Measurements from ENCODE around the gene KLHL36. TPM values are rescaled to one million over a fixed set of nuclear protein-coding genes. Genes with fewer than 3 reads are reported as not detected.

Gene KLHL36
- total RNA-seq, 1 experiment from 2014 or later, result 36.7 TPM

GRCh38 chr16:84605339-84605848, 42.9 kb upstream of the KLHL36 start:
- Histone ChIP-seq H2BK12ac (ENCODE audit: insufficient read length, low read depth, low read length) (no peak overlapping the region), H3K79me1 (ENCODE audit: insufficient read depth, low read depth, low read length, poor library complexity, severe bottlenecking) (peaks cover 6% of the 10 kb centered on the region), H3K56ac (ENCODE audit: insufficient read length, low read depth, low read length) (no peak overlapping the region), H3K27me3 (ENCODE audit: insufficient read depth, low read length) (no peaks in the 10 kb centered on the region), H4K91ac (ENCODE audit: insufficient read length, low read depth, low read length) (no peak overlapping the region), H3K27ac (ENCODE audit: insufficient read length, low read depth, low read length) (no peak overlapping the region), H2BK20ac (ENCODE audit: low read depth, low read length, poor library complexity, severe bottlenecking) (no peak overlapping the region), H4K8ac (replicated peaks; ENCODE audit: insufficient read length, low read depth, low read length) (no peak overlapping the region), H3K9me3 (ENCODE audit: control insufficient read depth, low read depth, low read length) (no peaks in the 10 kb centered on the region), H3K18ac (ENCODE audit: insufficient read length, low read depth, low read length) (no peak overlapping the region), H3K4me1 (ENCODE audit: insufficient read depth, low read length) (0 out of 2 replicates have a peak, but pooled peaks cover 4% of the 10 kb centered on the region), H2BK120ac (ENCODE audit: low read depth, low read length, poor library complexity, severe bottlenecking) (no peak overlapping the region), H2BK15ac (ENCODE audit: low read depth, low read length) (no peak overlapping the region), H3T11ph (ENCODE audit: low read length) (no peak overlapping the region), H3K4me2 (ENCODE audit: insufficient read depth, insufficient read length, low read length) (no peak overlapping the region), H3K9ac (ENCODE audit: extremely low read depth, insufficient read length, low read length) (no peak overlapping the region), H3K23me2 (ENCODE audit: insufficient read length, low read depth, low read length, poor library complexity, severe bottlenecking) (no peaks in the 10 kb centered on the region), H3K4ac (ENCODE audit: low read depth, low read length) (no peak overlapping the region), H3K14ac (ENCODE audit: insufficient read depth, low read length) (no peak overlapping the region), H4K5ac (ENCODE audit: insufficient read length, low read depth, low read length) (no peak overlapping the region), H2BK5ac (ENCODE audit: insufficient read length, low read length) (no peak overlapping the region), H3K79me2 (ENCODE audit: insufficient read depth, low read length) (peaks cover 3% of the 10 kb centered on the region; the same call in 1 of the 2 replicates), H2AFZ (ENCODE audit: low read length) (no peak overlapping the region), H3K23ac (ENCODE audit: insufficient read length, low read depth, low read length) (no peak overlapping the region), H2AK5ac (ENCODE audit: insufficient read length, low read length) (no peak overlapping the region), H4K20me1 (ENCODE audit: control insufficient read depth, insufficient read depth, insufficient read length) (no peaks in the 10 kb centered on the region)
- no peak overlapping the region for H3K4me3 Mint-ChIP-seq
- no CpG with 5 or more reads among the region's 6 CpGs for WGBS (ENCODE audit: extremely low coverage, insufficient read length, low lambda C conversion rate)
- peaks cover 29 to 36% of the 10 kb centered on the region in 2 experiments for H3K4me1 Mint-ChIP-seq
- peaks cover 9 to 17% (median 12%) of the 10 kb centered on the region in 3 experiments for H3K36me3 Mint-ChIP-seq (ENCODE audit: insufficient read depth in 1 of 3, low read depth in 3 of 3)
- no peak overlapping the region for H3K27ac Mint-ChIP-seq
- H3K9me3 Mint-ChIP-seq, result peaks cover 5 to 7% of the 10 kb centered on the region in 2 experiments; a peak in 3 of 5 replicates
- no peak for DNase-seq
- TF ChIP-seq CTCF (conservative IDR thresholded peaks at IDR 0.05), result no peak
- H3K27me3 Mint-ChIP-seq (ENCODE audit: low read depth), result peaks cover 3% of the 10 kb centered on the region; the same call in 1 of the 2 replicates
